Stomach (tissue), 9 donors: ENCODE results near the gene ZNF597. TPM values are rescaled to one million over a fixed set of nuclear protein-coding genes. Genes with fewer than 3 reads are reported as not detected.
"Not testable (repeated sequence)": the region's sequence is repeated elsewhere in the genome, so short reads cannot be mapped to it uniquely, and the experiment has no call there.

ENCODE experiments used
- DNase-seq, 2 donors: peaks; one replicate each; pipeline versions ENCODE4 v3.0.0 to v3.0.0-alpha.2; 2013 to 2019
- H3K27ac ChIP-seq, 5 donors: fragments of 200-600 bp in 4 of 5; sonication (generic) in 4 of 5; one replicate each; pipeline ENCODE4 v1.5.1; 2013 to 2019; ENCODE audit warnings: mild to moderate bottlenecking in 1 of 5, moderate library complexity in 1 of 5
- H3K27me3 ChIP-seq, 3 donors: fragments of 200-600 bp; sonication (generic); one replicate each; pipeline ENCODE4 v1.5.1; 2017 to 2019; ENCODE audit warnings: mixed run types in 1 of 3
- H3K36me3 ChIP-seq, 4 donors: fragments of 200-600 bp; sonication (generic); 1 replicate in 3 of 4; 2 replicates in 1 of 4; pipeline ENCODE4 v1.5.1; 2016 to 2019
- H3K4me1 ChIP-seq, 4 donors: fragments of 200-600 bp; sonication (generic); one replicate each; pipeline ENCODE4 v1.5.1; 2016 to 2019
- H3K4me3 ChIP-seq, 4 donors: fragments of 200-600 bp; sonication (generic) in 3 of 4; one replicate each; pipeline ENCODE4 v1.5.1; 2016 to 2019; ENCODE audit warnings: mild to moderate bottlenecking in 1 of 4
- H3K9me3 ChIP-seq, 4 donors: fragments of 200-600 bp; sonication (generic); one replicate each; pipeline ENCODE4 v1.5.1; 2016 to 2019
- CTCF ChIP-seq, 7 experiments: fragments of 450-650 bp in 4 of 7; fragments of 200-600 bp in 3 of 7; sonication (generic) in 3 of 7; IDR thresholded peaks; one replicate each; pipeline ENCODE4 v1.5.1; 2016 to 2019; ENCODE audit warnings: antibody characterized with exemption in 7 of 7, control low read depth in 2 of 7, mild to moderate bottlenecking in 1 of 7
- EP300 ChIP-seq: sonication (generic); formaldehyde crosslinking; IDR thresholded peaks from one replicate; pipeline ENCODE4 v1.6.1; 2017; ENCODE audit warnings: antibody characterized with exemption
- POLR2A ChIP-seq, 4 donors: fragments of 450-650 bp; IDR thresholded peaks; one replicate each; pipeline ENCODE4 v1.6.1; 2016; ENCODE audit warnings: antibody characterized with exemption in 4 of 4, control low read depth in 2 of 4, mild to moderate bottlenecking in 1 of 4, moderate library complexity in 1 of 4
- POLR2AphosphoS5 ChIP-seq, 3 donors: sonication (generic); formaldehyde crosslinking; IDR thresholded peaks; one replicate each; pipeline ENCODE4 v1.6.1; 2016; ENCODE audit warnings: antibody characterized with exemption in 3 of 3
- WGBS, 5 donors: extraction: QIAGEN DNeasy Blood & Tissue Kit in 3 of 5; methylation state at CpG; one replicate each; pipeline versions ENCODE4 v1.1.5 to v1.1.7; 2013 to 2018; 5-methylcytosine and 5-hydroxymethylcytosine counted together
- intact Hi-C: fragments of 100-400 bp; cut with DNase I; formaldehyde crosslinking; loops from one replicate; pipeline ENCODE4 v1.15.1; 2023; ENCODE audit warnings: low total_unique reads
- polyA plus RNA-seq, 3 donors: library from polyadenylated mRNA; stranded (reverse); fragments of 200-250 nt; gene quantifications; one replicate each; pipeline ENCODE4 v1.2.3, GENCODE V29; 2013
- total RNA-seq, 5 donors: library from RNA; depleted of rRNA; stranded (reverse); fragments of >200 nt; gene quantifications; one replicate each; pipeline versions ENCODE4 v1.1.0 to v1.2.3, GENCODE V29; 2014 to 2016
- donor health status: healthy with polysubstance abuse.
- donor health status: Bipolar disorder and iron deficiency.
- donor health status: healthy.

ZNF597 gene
- total and polyA plus RNA-seq, 8 donors, result 0.45 to 2.2 (median 0.78) TPM; not detected in 1

GRCh38 chr16:3478242-3478925 lies 35.1 kb upstream of the ZNF597 start:
- no peak for TF ChIP-seq POLR2A (IDR thresholded peaks at IDR 0.05)
- TF ChIP-seq POLR2AphosphoS5 (IDR thresholded peaks at IDR 0.05), result no peak
- TF ChIP-seq CTCF (IDR thresholded peaks at IDR 0.05), result no peak
- no peak for TF ChIP-seq EP300
- Histone ChIP-seq H3K27me3 (no peaks in the 10 kb centered on the region), H3K27ac (no peak overlapping the region), H3K9me3 (no peaks in the 10 kb centered on the region), H3K4me1 (peaks cover 11 to 30% (median 25%) of the 10 kb centered on the region in 4 donors), H3K36me3 (peaks cover 34 to 75% (median 70%) of the 10 kb centered on the region in 4 donors), H3K4me3 (no peak overlapping the region)
- no peak for DNase-seq
- intact Hi-C loops, result no loop called here
- WGBS, 5 donors, result 74 to 84% (median 82%) methylated on average over 11 of the region's 11 CpGs

GRCh38 chr16:3476409-3476808 lies 33.1 kb upstream of the ZNF597 start:
- Histone ChIP-seq H3K27ac (no peak overlapping the region), H3K4me1 (peaks cover 11 to 47% (median 34%) of the 10 kb centered on the region in 4 donors), H3K4me3 (no peak overlapping the region), H3K9me3 (no peaks in the 10 kb centered on the region), H3K36me3 (peaks cover 14 to 69% (median 58%) of the 10 kb centered on the region in 4 donors), H3K27me3 (no peaks in the 10 kb centered on the region)
- WGBS, 5 donors, result 77 to 95% (median 92%) methylated on average over 3 of the region's 3 CpGs
- intact Hi-C loops, result no loop called here
- TF ChIP-seq EP300, result no peak
- no peak for DNase-seq

GRCh38 chr16:3475604-3476375 lies 32.5 kb upstream of the ZNF597 start:
- peaks cover 11 to 54% (median 38%) of the 10 kb centered on the region in 4 donors for H3K4me1 ChIP-seq
- no peak overlapping the region for H3K27ac ChIP-seq
- no peak overlapping the region for H3K4me3 ChIP-seq
- 87 to 93% (median 88%) methylated on average over 15 to 29 of the region's 29 CpGs for WGBS, 5 donors
- TF ChIP-seq POLR2AphosphoS5 (IDR thresholded peaks at IDR 0.05), result no peak
- TF ChIP-seq CTCF (IDR thresholded peaks at IDR 0.05), result no peak
- TF ChIP-seq EP300, result no peak
- TF ChIP-seq POLR2A (IDR thresholded peaks at IDR 0.05), result no peak
- no peaks in the 10 kb centered on the region for H3K9me3 ChIP-seq
- DNase-seq, result no peak
- intact Hi-C loops, result no loop called here
- no peaks in the 10 kb centered on the region for H3K27me3 ChIP-seq
- peaks cover 12 to 64% (median 52%) of the 10 kb centered on the region in 4 donors for H3K36me3 ChIP-seq

GRCh38 chr16:3474870-3475269 lies 31.6 kb upstream of the ZNF597 start:
- WGBS, 5 donors, result 89 to 97% (median 95%) methylated on average over 6 to 7 of the region's 7 CpGs
- peaks cover 14 to 63% (median 46%) of the 10 kb centered on the region in 4 donors for H3K4me1 ChIP-seq
- H3K27ac ChIP-seq, H3K4me3 ChIP-seq, H3K27me3 ChIP-seq, H3K9me3 ChIP-seq, DNase-seq, intact Hi-C loops: not testable (repeated sequence)
- H3K36me3 ChIP-seq, result peaks cover 8 to 64% (median 49%) of the 10 kb centered on the region in 4 donors

- Histone ChIP-seq H3K36me3 (peaks cover 2 to 64% (median 45%) of the 10 kb centered on the region in 4 donors), H3K27me3 (no peaks in the 10 kb centered on the region), H3K9me3 (no peaks in the 10 kb centered on the region), H3K27ac (no peak overlapping the region), H3K4me3 (no peak overlapping the region), H3K4me1 (peaks cover 15 to 69% (median 52%) of the 10 kb centered on the region in 4 donors)
- peak in 1 of 2 donors; percentile 33 for DNase-seq
- 56 to 75% (median 71%) methylated on average over 14 to 16 of the region's 16 CpGs for WGBS, 5 donors
- TF ChIP-seq CTCF (IDR thresholded peaks at IDR 0.05) (no peak), EP300 (no peak), POLR2A (IDR thresholded peaks at IDR 0.05) (no peak), POLR2AphosphoS5 (IDR thresholded peaks at IDR 0.05) (no peak)
- intact Hi-C loops, result no loop called here
Measured at GRCh38 chr16:3474136-3474779, 31.0 kb upstream of the ZNF597 start.

GRCh38 chr16:3473596-3473943 lies 30.3 kb upstream of the ZNF597 start:
- WGBS, 5 donors, result 80 to 96% (median 85%) methylated on average over 3 of the region's 3 CpGs
- DNase-seq, H3K9me3 ChIP-seq, intact Hi-C loops, H3K4me3 ChIP-seq, H3K27ac ChIP-seq, H3K27me3 ChIP-seq: not testable (repeated sequence)
- peaks cover 20 to 76% (median 59%) of the 10 kb centered on the region in 4 donors for H3K4me1 ChIP-seq
- H3K36me3 ChIP-seq, result peaks cover 0 to 57% (median 38%) of the 10 kb centered on the region in 4 donors
